ENCODE measurements around the gene RNF40.
"Not testable (repeated sequence)": the region's sequence is repeated elsewhere in the genome, so short reads cannot be mapped to it uniquely, and the experiment has no call there.

The RNF40 gene

DNA sequence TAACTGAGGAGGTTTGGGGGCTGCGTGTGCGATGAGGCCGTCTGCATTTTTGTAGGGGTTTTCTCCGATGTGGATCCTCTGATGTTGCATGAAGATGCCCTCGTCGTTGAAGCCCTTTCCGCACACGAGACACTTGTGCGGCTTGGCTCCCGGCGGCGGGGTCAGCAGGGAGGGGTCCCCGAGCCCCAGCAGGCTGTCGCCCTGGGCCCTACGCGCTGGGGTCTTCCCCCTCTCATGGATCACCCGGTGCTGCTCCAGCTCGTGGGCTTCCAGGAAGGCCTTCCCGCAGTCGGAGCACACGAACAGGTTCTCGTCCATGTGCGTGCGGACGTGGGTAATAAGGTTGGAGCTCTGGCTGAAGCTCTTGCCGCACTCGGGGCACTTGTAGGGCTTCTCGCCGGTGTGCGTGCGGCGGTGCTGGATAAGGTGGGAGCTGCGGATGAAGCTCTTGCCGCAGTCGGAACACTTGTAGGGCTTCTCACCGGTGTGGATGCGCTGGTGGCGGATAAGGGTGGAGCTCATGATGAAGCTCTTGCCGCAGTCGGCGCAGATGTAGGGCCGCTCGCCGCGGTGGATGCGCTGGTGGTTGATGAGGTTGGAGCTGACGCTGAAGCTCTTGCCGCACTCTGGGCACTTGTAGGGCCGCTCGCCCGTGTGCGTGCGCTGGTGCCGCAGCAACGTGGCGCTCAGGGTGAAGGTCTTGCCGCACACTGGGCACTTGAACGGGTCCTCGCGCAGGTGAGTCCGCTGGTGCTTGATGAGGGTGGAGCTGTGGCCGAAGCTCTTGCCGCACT lies 20.6 kb downstream of the RNF40 start:
- DNase-seq (ENCODE audit: low spot score): no peak

DNA sequence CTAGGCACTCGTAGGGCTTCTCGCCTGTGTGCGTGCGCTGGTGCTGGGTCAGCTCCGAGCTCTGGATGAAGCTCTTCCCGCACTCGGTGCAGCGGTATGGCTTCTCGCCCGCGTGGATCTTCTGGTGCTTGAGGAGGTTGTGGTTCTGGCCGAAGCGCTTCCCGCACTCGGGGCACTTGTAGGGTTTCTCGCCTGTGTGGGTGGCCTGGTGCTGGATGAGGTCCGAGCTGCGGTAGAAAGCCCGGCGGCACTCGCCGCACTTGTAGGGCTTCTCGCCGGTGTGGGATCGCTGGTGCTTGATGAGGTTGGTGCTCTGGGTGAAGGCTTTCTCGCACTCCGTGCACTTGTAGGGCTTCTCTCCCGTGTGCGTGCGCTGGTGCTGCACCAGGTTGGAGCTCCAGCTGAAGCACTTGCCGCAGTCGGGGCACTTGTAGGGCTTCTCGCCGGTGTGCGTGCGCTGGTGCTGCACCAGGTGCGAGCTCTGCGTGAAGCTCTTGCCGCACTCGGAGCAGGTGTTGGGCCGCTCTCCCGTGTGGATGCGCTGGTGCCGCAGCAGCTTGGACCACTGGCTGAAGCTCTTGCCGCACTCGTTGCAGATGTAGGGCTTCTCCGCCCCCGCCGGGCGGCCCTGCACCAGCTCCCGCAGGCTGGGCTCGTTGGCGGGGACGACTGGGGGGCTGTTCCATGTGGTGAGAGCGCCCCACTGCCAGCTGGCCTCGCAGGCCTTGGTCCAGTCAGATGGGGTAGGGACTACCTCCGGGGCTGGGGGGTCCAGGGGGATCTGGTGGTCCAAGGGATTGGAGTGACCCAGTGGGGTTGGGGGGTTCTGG lies 21.4 kb downstream of the RNF40 start:
- DNase-seq (ENCODE audit: low spot score): no peak

DNA sequence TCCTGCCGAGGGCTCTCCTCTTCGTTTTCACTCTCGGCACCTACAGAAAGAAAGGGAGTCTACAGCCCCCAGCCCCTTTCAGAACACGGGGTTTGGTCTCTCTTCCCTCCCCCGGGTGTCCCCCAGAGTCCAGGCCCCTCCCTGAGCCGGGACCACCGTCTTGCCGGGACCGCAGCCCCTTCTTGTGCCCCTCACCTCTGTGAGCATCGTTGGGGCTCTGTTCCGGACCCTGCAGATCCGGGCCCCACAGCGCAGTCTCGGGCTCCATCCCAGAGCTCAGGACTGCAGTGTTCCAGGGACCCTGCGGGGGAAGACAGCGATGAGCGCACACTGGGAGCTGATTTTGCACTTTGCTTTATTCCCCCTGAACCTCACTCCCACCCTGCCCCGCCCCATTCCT lies 22.1 kb downstream of the RNF40 start:
- DNase-seq (ENCODE audit: low spot score): no peak

DNA sequence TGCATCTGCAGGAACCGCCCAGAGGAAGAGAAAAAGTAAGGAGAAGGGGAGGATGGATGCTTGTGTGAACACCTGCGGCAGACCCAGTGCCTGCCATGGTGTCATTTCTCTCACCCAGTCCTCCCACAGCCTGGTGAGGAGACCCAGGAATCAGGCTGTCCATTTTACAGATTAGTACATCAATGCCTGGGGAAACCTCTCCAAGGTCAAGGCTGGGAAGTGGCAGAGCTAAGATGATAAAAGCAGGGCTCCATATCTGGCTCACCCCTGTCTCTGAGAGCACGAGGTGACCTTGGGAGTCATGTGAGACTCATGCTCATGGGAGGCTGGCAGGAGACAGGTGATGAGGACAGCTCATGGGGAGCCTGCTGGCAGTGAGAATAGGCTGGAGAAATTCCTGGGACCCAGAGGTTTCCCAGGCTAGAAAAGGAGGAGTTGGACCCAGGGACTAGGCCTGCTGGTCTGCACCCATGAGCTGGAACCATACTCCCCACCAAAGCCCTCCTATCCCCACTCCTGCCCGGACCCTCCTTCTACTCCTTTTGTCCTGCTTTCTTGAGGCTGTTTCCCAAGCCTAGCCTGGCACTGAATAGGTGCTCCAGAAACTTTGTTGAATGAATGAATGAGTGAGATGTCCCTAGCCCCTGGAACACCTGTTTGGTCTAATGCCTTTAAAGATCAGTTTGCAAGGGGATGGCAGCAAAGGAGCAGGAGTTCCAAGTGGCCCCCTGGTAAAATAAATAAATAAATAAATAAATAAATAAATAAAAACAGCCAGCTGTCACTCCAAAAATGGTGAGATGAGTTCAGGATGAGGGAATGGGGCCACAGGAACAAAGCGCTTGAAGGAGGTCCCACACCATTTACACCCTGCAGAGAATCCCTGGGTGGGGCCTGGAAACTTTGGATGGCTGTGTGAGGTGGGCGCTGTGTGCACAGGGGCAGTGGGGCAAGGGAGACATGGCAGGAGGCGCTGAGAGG lies 23.3 kb downstream of the RNF40 start:
- no peak for DNase-seq (ENCODE audit: low spot score)

DNA sequence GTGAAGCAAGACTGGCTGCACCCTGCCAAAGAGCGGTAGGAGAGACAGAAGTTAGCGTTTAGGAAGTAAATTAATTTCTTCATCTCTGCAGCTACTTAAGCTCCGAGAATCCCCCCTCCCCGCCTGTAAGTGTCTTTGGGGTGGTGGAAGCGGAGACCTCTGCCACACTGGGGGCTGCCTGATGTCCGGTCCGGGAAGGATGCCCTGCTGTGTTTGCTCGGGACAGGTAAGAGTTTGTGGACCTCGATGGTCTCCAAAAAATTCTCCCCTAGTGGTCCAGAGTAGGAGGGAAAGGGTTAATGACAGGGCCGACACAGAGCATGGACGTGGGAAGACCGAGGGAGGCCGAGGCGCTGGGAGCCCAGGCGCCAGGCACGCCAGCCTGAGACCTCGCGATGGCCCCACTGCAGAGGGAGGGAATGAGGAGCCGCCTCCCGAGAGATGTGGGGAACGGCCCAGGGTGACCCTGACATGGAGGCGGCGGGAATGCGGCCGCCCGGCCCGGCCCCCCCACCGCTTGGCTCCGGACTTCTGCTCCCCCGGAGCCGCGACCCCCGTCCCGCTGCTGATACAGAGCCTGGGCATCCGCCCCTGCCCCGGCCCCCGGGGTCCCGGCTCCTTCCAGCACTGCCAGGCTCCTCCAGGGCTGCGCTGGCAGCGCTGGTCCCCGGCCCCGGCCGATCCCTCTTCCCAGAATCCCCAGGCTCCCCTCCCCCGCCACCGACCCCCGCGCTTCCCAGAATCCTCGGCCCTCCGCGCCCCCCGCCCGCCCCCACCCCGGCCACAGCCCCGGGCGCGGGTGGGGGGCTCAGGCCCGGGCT lies 24.2 kb downstream of the RNF40 start:
- peak; percentile 60 for DNase-seq (ENCODE audit: low spot score)

DNA sequence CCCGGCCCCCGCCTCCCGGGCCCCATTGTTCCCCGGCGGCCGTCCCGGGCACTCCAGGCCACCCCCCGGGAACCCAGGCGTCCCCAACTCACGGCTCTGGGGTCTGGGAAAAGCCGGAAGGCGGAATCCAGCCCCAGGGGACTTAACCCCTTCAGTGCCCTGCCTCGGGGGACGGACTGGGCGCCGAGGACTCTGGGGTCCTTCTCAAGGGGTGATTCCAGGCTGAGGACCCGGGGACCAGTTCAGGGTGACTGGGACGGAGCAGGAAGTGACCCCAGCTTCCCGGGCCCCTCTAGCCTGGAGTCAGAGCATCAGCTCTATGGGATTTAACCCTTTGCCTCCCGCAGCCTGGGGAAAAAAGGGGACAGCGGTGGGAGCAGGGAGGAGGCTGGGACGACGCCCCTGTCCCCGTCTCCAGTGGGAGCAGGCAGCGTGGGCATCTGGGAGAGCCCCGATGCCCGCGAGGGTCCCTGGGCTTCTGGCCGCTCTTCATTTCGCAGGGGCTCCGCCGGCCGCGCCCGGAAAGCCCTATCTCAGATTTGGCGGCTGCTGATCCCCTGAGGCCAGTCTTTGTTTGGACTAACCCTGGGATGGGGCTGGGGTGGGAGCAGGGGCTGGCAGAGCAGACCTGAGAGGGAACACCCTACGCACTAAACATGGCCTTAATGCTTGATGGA lies 25.0 kb downstream of the RNF40 start, which contains the start of gene ZNF629:
ZNF629 (minus strand) TSS at position 270 of the 677 bp plus-strand sequence. CDS start 2,723 bp downstream, outside the sequence.
- peak; percentile 69 for DNase-seq (ENCODE audit: low spot score)

DNA sequence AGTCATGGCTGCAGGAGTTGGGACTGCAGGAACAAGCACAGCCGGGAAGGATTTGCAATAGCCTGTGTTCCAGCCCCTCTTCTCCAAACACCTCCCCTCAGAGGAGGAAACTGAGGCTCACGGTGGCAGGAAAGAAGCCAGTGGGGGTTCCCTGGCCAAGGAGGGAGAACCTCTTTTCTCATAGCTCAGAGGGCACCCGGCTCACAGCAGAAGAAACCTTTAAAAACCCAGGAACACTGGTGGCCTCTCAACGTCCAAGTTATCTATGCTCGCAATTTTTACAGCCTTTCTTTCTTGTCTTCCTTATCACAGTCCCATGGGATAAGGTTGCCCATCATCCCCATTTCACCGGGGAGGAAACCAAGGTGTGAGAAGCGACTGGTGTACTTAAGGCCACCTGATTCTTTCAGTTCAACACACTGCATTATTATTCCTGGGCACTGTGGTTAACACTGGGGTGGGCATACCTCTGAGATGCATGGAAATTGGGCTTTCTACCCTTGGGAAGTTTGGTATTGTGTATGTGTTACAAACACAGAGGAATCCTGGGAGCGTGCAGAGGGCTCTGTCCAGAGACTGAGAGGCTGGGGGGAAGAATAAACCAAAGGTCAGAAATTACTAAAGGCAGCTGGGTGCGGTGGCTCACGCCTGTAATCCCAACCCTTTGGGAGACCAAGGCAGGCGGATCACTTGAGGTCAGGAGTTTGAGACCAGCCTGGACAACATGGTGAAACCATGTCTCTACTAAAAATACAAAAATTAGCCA lies 25.7 kb downstream of the RNF40 start:
- no peak for DNase-seq (ENCODE audit: low spot score)

DNA sequence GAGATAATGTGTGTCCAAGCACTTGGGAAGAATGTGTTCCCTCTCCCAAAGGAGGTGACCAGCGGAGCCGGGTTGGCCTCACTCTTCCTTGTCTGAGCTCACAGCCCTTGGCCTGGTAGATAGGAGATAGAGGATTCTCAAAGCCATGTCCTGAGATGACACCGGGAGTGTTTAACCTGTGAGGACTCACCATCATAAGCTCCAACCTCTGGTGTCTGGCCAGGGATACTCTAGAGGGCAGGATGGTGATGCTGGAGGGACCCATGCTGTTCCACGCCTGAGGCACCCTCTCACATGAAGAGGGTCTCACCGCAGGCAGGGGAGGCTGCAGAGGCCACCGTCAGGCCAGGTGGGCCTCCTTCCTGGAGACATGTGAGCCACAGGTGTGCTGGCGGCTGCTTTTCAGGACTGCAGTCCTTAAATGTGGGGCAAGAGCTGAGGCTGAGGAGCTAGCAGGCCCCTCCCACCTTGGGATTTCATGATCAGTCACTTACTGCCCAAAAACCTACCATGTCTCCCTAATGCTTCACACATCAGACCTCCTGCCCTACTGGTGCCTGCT lies 31.5 kb downstream of the RNF40 start:
- no peak for DNase-seq (ENCODE audit: low spot score)

DNA sequence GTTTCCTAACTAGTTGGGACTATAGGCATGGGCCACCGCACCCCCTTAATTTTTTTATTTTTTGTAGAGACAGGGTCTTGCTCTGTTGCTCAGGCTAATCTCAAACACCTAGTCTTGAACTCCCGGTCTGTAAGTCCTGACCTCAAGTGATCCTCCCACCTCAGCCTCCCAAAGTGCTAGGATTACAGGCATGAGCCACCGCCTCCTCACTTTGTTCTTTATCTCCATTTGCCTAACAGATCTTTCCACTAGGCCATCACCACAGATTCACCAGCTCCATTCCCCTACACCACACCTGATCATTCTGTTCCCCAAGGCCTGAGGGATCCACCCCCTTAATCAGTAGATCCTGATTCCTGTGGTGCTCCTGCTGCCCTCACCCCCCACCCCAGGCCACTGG lies 32.5 kb downstream of the RNF40 start:
- DNase-seq (ENCODE audit: low spot score): no peak

DNA sequence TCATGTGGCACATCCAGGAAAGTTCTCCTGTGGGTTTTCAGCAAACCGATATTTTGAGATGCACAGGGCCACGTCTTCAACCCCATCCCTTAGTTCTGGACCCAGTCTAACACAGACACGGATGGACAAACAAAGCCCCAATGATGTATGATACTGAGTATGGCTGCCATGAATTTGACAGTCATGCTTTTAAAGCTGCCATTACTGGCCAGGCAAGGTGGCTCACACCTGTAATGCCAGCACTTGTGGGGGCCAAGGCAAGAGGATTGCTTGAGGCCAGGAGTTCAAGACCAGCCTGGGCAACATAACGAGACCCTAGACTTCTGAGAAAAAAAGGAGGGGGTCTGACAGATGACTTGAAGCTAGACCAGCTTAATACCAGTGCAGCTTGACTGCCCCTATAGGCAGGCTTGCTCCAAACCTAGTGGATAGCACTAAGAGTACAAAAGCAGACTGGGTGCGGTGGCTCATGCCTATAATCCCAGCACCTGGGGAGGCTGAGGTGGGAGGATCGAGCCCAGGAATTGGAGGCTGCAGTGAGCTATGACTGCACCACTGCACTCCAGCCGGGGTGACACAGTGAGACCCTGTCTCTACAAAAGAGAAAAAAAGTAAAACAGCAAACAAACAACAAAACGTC lies 35.7 kb downstream of the RNF40 start:
- DNase-seq (ENCODE audit: low spot score): no peak

DNA sequence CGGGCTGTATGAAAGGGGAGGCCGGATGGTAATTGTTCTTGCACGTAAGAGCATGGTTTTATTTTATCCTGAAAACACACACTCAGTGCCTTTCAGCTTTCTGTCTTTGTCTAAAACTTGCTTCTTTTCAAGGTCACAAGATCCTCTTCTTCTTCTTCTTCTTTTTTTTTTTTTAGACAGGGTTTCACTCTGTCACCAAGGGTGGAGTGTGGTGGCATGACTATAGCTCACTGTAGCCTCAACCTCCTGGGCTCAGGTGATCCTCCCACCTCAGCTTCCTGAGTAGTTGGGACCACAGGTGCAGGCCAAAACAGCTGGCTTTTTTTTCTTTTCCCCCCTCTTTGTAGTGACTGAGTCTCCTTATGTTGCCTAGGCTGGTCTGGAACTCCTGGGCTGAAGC lies 40.8 kb downstream of the RNF40 start:
- no peak for DNase-seq (ENCODE audit: low spot score)

DNA sequence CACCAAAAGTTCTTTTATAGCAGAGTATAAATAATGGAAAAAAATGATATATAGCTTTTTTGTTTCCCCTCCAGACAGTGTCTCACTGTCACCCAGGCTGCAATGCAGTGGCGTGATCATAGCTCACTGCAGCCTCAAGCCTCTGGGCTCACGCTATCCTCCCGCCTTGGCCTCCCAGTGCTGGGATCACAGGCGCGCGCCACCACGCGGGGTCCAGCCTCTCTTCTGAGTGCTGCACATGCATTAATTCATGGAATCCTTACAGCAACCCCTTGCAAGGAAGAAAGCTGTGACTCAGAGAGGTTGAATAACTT lies 42.9 kb downstream of the RNF40 start:
- no peak for DNase-seq (ENCODE audit: low spot score)

DNA sequence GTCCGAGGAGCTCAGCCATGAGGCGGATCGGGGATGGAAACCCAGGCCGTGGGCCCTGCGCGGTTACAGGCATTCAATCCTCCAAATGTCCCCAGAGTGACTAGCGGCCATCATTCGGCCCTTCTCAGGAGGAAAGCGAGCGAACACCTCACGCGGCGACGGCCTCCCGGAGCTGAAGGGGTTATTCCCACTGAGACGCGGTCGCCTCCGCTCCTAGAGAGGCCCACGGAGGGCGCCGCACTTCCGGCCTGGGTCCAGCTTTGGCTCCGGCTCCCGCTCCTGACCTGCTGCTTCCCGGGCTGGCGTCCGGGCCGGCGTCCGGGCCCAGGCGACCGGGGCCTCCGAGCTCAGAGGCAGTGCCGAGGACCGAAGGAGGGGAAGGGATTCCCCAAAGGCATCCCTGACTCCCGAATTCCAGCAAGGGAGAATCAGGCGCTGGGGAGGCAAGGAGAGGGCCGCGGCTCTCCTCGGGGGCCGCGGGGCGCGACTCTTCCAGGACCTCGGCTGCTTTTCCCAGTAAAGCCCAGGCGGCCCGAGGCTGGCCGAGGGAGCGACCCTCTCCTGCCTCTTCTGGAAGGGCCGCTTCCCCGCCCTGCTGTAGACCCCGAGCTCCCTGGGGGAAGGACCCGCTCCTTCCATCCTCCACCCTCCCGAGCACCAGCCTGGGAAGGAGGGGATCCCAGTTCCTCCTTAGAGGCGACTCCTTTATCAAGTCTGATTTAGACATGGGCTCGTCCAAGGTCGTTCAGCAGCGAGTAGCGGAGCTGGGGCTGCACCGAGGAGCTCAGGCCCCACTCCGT lies 43.4 kb downstream of the RNF40 start:
- peak; percentile 85 for DNase-seq (ENCODE audit: low spot score)

DNA sequence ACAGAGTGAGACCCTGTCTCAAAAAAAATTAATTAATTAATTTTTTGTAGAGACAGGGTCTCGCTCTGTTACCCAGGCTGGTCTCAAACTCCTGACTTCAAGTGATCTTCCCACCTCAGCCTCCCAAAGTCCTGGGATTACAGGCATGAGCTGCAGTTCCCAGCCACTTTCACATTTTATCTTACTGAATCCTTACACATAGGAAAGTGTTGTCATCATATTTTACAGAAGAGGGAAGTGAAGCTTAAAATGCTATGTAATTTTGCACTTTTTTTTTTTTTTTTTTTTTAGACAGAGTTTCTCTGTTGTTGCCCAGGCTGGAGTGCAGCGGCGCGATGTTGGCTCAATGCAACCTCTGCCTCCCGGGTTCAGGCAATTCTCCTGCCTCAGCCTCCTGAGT lies 46.0 kb downstream of the RNF40 start:
- no peak for DNase-seq (ENCODE audit: low spot score)

DNA sequence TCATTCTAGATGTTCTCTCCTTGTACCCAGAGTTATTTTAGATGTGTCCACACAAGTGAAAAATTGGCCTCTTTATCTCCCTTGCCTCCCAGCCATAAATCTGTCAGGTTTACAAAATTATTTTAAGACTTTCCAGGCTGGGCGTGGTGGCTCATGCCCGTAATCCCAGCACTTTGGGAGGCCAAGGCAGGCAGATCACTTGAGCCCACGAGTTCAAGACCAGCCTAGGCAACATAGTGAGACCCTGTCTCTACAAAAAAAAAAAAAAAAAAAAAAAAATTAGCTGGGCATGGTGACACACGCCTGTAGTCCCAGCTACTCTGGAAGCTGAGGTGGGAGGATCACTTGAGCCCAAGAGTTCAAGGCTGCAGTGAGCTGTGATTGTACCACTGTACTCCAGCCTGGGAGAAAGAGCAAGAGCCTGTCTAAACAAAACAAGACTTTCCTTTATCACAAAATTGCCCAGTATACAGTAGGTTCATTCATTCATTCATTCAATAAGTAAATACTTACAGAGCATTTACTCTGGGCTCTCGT lies 46.8 kb downstream of the RNF40 start:
- not testable (repeated sequence) for DNase-seq (ENCODE audit: low spot score)

DNA sequence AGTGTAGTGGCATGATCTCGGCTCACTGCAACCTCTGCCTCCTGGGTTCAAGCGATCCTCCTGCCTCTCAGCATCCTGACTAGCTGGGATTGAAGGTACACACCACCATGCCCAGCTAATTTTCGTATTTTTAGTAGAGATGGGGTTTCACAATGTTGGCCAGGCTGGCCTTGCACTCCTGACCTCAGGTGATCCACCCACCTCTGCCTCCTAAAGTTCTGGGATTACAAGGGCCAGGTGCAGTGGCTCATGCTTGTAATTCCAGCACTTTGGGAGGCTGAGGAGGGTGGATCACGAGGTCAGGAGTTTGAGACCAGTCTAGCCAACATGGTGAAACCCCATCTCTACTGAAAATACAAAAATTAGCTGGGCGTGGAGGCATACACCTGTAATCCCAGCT lies 47.6 kb downstream of the RNF40 start:
- not testable (repeated sequence) for DNase-seq (ENCODE audit: low spot score)

DNA sequence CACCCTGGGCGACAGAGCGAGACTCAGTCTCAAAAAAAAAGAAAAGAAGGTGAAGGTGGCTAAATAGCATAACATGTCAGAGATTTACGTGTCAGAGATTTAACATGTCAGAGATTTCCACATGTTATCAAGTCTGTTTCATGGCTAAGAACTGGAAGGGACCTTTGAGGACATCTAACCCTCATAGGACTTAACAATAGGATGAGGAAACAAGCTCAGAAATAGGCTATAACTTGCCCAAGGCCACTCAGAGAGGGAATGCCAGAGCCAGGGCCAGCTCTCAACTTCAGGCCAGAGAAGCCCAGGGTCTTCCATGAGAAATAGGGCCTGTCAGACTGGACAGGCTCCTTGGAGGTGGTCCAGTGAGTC lies 51.7 kb downstream of the RNF40 start:
- no peak for DNase-seq (ENCODE audit: low spot score)

DNA sequence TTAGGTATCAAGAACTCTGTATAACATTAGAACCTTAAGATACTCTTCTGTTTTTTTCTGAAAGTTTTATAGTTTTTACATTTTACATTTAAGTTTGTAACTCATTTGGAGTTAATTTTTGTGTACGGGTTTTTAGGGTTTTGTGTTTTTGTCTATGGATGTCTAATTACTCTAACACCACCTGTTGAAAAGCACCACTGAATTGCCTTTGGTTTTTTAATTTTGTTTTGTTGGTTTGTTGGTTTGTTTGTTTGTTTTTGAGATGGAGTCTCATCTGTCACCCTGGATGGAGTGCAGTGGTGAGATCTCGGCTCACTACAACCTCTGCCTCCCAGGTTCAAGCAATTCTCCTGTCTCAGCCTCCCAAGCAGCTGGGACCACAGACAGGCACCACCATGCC lies 54.6 kb downstream of the RNF40 start:
- DNase-seq (ENCODE audit: low spot score): no peak
